T-helper 1 cell treated with Interleukin-12 subunit alpha and Interleukin-12 subunit beta and Interleukin-4 antibody, amounts not matched to agents 30 μg/mL and 1 μg/mL, for 36 hours (primary cell): ENCODE measurements around the gene APBA2.

ENCODE experiments used
- H3K27ac Mint-ChIP-seq: one replicate; pipeline ENCODE4 v1.8.0; 2021; ENCODE audit warnings: mild to moderate bottlenecking, mixed read lengths
- H3K27me3 Mint-ChIP-seq: one replicate; pipeline ENCODE4 v1.8.0; 2021; ENCODE audit warnings: low read depth, mixed read lengths
- H3K36me3 Mint-ChIP-seq: one replicate; pipeline ENCODE4 v1.8.0; 2021; ENCODE audit warnings: low read depth, mixed read lengths
- H3K4me1 Mint-ChIP-seq: one replicate; pipeline ENCODE4 v1.8.0; 2021; ENCODE audit warnings: low read depth, mixed read lengths
- H3K4me3 Mint-ChIP-seq: one replicate; pipeline ENCODE4 v1.8.0; 2021; ENCODE audit warnings: mild to moderate bottlenecking, moderate library complexity, mixed read lengths
- H3K9me3 Mint-ChIP-seq: one replicate; pipeline ENCODE4 v1.8.0; 2021; ENCODE audit warnings: mixed read lengths

Gene APBA2

GRCh38 chr15:28923726-28924280 is 38.0 kb downstream of the APBA2 start:
- H3K27me3 Mint-ChIP-seq = peaks cover 5% of the 10 kb centered on the region
- H3K36me3 Mint-ChIP-seq = no peaks in the 10 kb centered on the region
- H3K4me3 Mint-ChIP-seq = no peak overlapping the region
- no peak overlapping the region for H3K27ac Mint-ChIP-seq
- peaks cover 20% of the 10 kb centered on the region for H3K4me1 Mint-ChIP-seq
- no peaks in the 10 kb centered on the region for H3K9me3 Mint-ChIP-seq

- Mint-ChIP-seq H3K27me3 (peaks cover 5% of the 10 kb centered on the region), H3K36me3 (no peaks in the 10 kb centered on the region), H3K27ac (no peak overlapping the region), H3K4me3 (no peak overlapping the region), H3K4me1 (peaks cover 6% of the 10 kb centered on the region), H3K9me3 (no peaks in the 10 kb centered on the region)
Observed at GRCh38 chr15:28927043-28927442, 41.3 kb downstream of the APBA2 start.

- no peaks in the 10 kb centered on the region for H3K36me3 Mint-ChIP-seq
- peaks cover 6% of the 10 kb centered on the region for H3K4me1 Mint-ChIP-seq
Observed at GRCh38 chr15:28929200-28929599, 43.4 kb downstream of the APBA2 start.

GRCh38 chr15:28930011-28930410 is 44.2 kb downstream of the APBA2 start:
- H3K9me3 Mint-ChIP-seq = no peaks in the 10 kb centered on the region
- H3K4me1 Mint-ChIP-seq = peaks cover under 1% of the 10 kb centered on the region
- no peak overlapping the region for H3K27ac Mint-ChIP-seq
- H3K4me3 Mint-ChIP-seq = no peak overlapping the region
- peaks cover 2% of the 10 kb centered on the region for H3K27me3 Mint-ChIP-seq
- no peaks in the 10 kb centered on the region for H3K36me3 Mint-ChIP-seq

More at GRCh38 chr15:28929200-28929599, 43.4 kb downstream of the APBA2 start:
- H3K27me3 Mint-ChIP-seq = peaks cover 5% of the 10 kb centered on the region
- no peaks in the 10 kb centered on the region for H3K9me3 Mint-ChIP-seq
- H3K4me3 Mint-ChIP-seq = no peak overlapping the region
- H3K27ac Mint-ChIP-seq = no peak overlapping the region

GRCh38 chr15:28930476-28931291 is 44.9 kb downstream of the APBA2 start:
- no peaks in the 10 kb centered on the region for H3K36me3 Mint-ChIP-seq
- H3K9me3 Mint-ChIP-seq = no peaks in the 10 kb centered on the region
- H3K27ac Mint-ChIP-seq = no peak overlapping the region
- H3K4me3 Mint-ChIP-seq = no peak overlapping the region
- H3K27me3 Mint-ChIP-seq = no peaks in the 10 kb centered on the region
- peaks cover 2% of the 10 kb centered on the region for H3K4me1 Mint-ChIP-seq

- Mint-ChIP-seq H3K27me3 (no peaks in the 10 kb centered on the region), H3K9me3 (no peaks in the 10 kb centered on the region), H3K4me1 (peaks cover 6% of the 10 kb centered on the region), H3K27ac (no peak overlapping the region), H3K4me3 (no peak overlapping the region), H3K36me3 (no peaks in the 10 kb centered on the region)
Observed at GRCh38 chr15:28931828-28932227, 46.1 kb downstream of the APBA2 start.

- Mint-ChIP-seq H3K9me3 (no peaks in the 10 kb centered on the region), H3K4me1 (peaks cover 10% of the 10 kb centered on the region), H3K27me3 (no peaks in the 10 kb centered on the region), H3K4me3 (no peak overlapping the region), H3K36me3 (no peaks in the 10 kb centered on the region), H3K27ac (no peak overlapping the region)
Observed at GRCh38 chr15:28932361-28932760, 46.6 kb downstream of the APBA2 start.

- Mint-ChIP-seq H3K9me3 (no peaks in the 10 kb centered on the region), H3K27me3 (no peaks in the 10 kb centered on the region), H3K4me3 (no peak overlapping the region), H3K4me1 (peaks cover 15% of the 10 kb centered on the region), H3K36me3 (no peaks in the 10 kb centered on the region), H3K27ac (no peak overlapping the region)
Observed at GRCh38 chr15:28933710-28934445, 48.1 kb downstream of the APBA2 start.

GRCh38 chr15:28934645-28935044 is 48.9 kb downstream of the APBA2 start:
- no peaks in the 10 kb centered on the region for H3K9me3 Mint-ChIP-seq
- H3K27ac Mint-ChIP-seq = no peak overlapping the region
- H3K36me3 Mint-ChIP-seq = no peaks in the 10 kb centered on the region
- no peak overlapping the region for H3K4me3 Mint-ChIP-seq
- peaks cover 16% of the 10 kb centered on the region for H3K4me1 Mint-ChIP-seq
- H3K27me3 Mint-ChIP-seq = no peaks in the 10 kb centered on the region

- Mint-ChIP-seq H3K36me3 (no peaks in the 10 kb centered on the region), H3K9me3 (no peaks in the 10 kb centered on the region), H3K4me1 (peaks cover 16% of the 10 kb centered on the region), H3K27me3 (no peaks in the 10 kb centered on the region), H3K4me3 (no peak overlapping the region), H3K27ac (no peak overlapping the region)
Observed at GRCh38 chr15:28935316-28935715, 49.5 kb downstream of the APBA2 start.

GRCh38 chr15:28936081-28936480 is 50.3 kb downstream of the APBA2 start:
- peaks cover 17% of the 10 kb centered on the region for H3K4me1 Mint-ChIP-seq
- H3K27me3 Mint-ChIP-seq = no peaks in the 10 kb centered on the region
- H3K4me3 Mint-ChIP-seq = no peak overlapping the region
- H3K9me3 Mint-ChIP-seq = no peaks in the 10 kb centered on the region
- H3K36me3 Mint-ChIP-seq = no peaks in the 10 kb centered on the region
- no peak overlapping the region for H3K27ac Mint-ChIP-seq

GRCh38 chr15:28936481-28936881 is 50.7 kb downstream of the APBA2 start:
- no peak overlapping the region for H3K27ac Mint-ChIP-seq
- H3K4me3 Mint-ChIP-seq = no peak overlapping the region
- no peaks in the 10 kb centered on the region for H3K9me3 Mint-ChIP-seq
- H3K4me1 Mint-ChIP-seq = peaks cover 20% of the 10 kb centered on the region
- no peaks in the 10 kb centered on the region for H3K36me3 Mint-ChIP-seq
- H3K27me3 Mint-ChIP-seq = no peaks in the 10 kb centered on the region

- Mint-ChIP-seq H3K27ac (no peak overlapping the region), H3K27me3 (no peaks in the 10 kb centered on the region), H3K4me1 (peaks cover 22% of the 10 kb centered on the region), H3K4me3 (peak overlapping the region; percentile 57), H3K36me3 (no peaks in the 10 kb centered on the region), H3K9me3 (no peaks in the 10 kb centered on the region)
Observed at GRCh38 chr15:28937271-28937670, 51.5 kb downstream of the APBA2 start.

- no peak overlapping the region for H3K4me3 Mint-ChIP-seq
- no peaks in the 10 kb centered on the region for H3K9me3 Mint-ChIP-seq
- H3K36me3 Mint-ChIP-seq = no peaks in the 10 kb centered on the region
- H3K27ac Mint-ChIP-seq = no peak overlapping the region
- no peaks in the 10 kb centered on the region for H3K27me3 Mint-ChIP-seq
- H3K4me1 Mint-ChIP-seq = peaks cover 17% of the 10 kb centered on the region
Observed at GRCh38 chr15:28942046-28942445, 56.3 kb downstream of the APBA2 start.

- H3K27ac Mint-ChIP-seq = no peak overlapping the region
- H3K4me1 Mint-ChIP-seq = peaks cover 15% of the 10 kb centered on the region
- no peak overlapping the region for H3K4me3 Mint-ChIP-seq
- H3K36me3 Mint-ChIP-seq = no peaks in the 10 kb centered on the region
- H3K27me3 Mint-ChIP-seq = no peaks in the 10 kb centered on the region
- H3K9me3 Mint-ChIP-seq = no peaks in the 10 kb centered on the region
Observed at GRCh38 chr15:28942571-28942970, 56.8 kb downstream of the APBA2 start.
